ENCODE data around the gene CDH24. TPM values are rescaled to one million over a fixed set of nuclear protein-coding genes. Genes with fewer than 3 reads are reported as not detected.

CDH24 gene
- total and polyA plus RNA-seq, 2 of the 13 experiments (the other 11 are each of a cell fraction or from before 2014, with no cell fraction given), result 0.69 to 0.99 TPM

GRCh38 chr14:23033801-23034497, 23.4 kb downstream of the CDH24 start (continued):
- TF ChIP-seq ZNF761 (CRISPR knock-in tag; conservative IDR thresholded peaks at IDR 0.05) (peak; percentile 19; the same call in 1 of the 2 replicates), ZNF605 (CRISPR knock-in tag; IDR thresholded peaks at IDR 0.05) (no peak), FOXP1 (IDR thresholded peaks at IDR 0.05) (no peak), FOXP1 (CRISPR knock-in tag; IDR thresholded peaks at IDR 0.05) (no peak), ZFP41 (CRISPR knock-in tag; IDR thresholded peaks at IDR 0.05; ENCODE audit: borderline replicate concordance) (0 out of 2 replicates have a peak, but pooled peaks have one; percentile 1), ZNF589 (CRISPR knock-in tag; conservative IDR thresholded peaks at IDR 0.05) (no peak), HOMEZ (CRISPR knock-in tag; IDR thresholded peaks at IDR 0.05; ENCODE audit: low read depth) (no peak), ZBED4 (CRISPR knock-in tag; IDR thresholded peaks at IDR 0.05; ENCODE audit: borderline replicate concordance) (no peak), ZNF740 (CRISPR knock-in tag; IDR thresholded peaks at IDR 0.05) (no peak), FOXO4 (CRISPR knock-in tag; conservative IDR thresholded peaks at IDR 0.05) (0 out of 2 replicates have a peak, but pooled peaks have one; percentile 96), ZNF775 (CRISPR knock-in tag; IDR thresholded peaks at IDR 0.05; ENCODE audit: borderline replicate concordance) (no peak), SMARCC2 (IDR thresholded peaks at IDR 0.05) (no peak), HBP1 (CRISPR knock-in tag; IDR thresholded peaks at IDR 0.05; ENCODE audit: low read depth) (no peak), TCF12 (IDR thresholded peaks at IDR 0.05) (no peak), TCF12 (CRISPR knock-in tag; IDR thresholded peaks at IDR 0.05) (0 out of 2 replicates have a peak, but pooled peaks have one; percentile 80), ZNF18 (CRISPR knock-in tag; IDR thresholded peaks at IDR 0.05; ENCODE audit: insufficient replicate concordance) (no peak), TAF15 (IDR thresholded peaks at IDR 0.05; ENCODE audit: low read depth, low read length, poor library complexity, severe bottlenecking) (no peak)
